Measurements from ENCODE around the gene VAMP2.

Gene VAMP2

DNA sequence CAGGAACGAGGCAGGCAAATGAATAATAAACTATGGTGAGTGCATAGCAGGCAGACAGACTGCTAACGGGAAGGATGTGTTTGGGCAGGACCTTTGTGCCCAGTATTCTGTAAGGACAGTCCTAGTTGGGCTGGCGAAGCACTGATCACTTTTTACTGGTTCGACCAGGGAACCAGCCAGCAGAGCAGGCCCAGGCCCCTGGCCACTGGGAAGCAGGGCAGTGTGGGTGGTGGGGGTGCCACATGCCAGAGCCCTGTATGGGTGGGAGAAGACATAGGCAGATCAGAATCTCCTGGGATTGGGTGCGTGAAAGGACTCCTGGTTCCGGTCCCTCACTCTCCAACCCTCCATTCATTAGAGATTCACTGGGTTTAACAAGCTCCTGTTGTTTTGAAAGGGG is 4.0 kb upstream of the VAMP2 start:
- H3K27me3 ChIP-seq (ENCODE audit: insufficient read depth, low read depth, severe bottlenecking), result no peaks in the 10 kb centered on the region
- TF ChIP-seq, protein P1, sequence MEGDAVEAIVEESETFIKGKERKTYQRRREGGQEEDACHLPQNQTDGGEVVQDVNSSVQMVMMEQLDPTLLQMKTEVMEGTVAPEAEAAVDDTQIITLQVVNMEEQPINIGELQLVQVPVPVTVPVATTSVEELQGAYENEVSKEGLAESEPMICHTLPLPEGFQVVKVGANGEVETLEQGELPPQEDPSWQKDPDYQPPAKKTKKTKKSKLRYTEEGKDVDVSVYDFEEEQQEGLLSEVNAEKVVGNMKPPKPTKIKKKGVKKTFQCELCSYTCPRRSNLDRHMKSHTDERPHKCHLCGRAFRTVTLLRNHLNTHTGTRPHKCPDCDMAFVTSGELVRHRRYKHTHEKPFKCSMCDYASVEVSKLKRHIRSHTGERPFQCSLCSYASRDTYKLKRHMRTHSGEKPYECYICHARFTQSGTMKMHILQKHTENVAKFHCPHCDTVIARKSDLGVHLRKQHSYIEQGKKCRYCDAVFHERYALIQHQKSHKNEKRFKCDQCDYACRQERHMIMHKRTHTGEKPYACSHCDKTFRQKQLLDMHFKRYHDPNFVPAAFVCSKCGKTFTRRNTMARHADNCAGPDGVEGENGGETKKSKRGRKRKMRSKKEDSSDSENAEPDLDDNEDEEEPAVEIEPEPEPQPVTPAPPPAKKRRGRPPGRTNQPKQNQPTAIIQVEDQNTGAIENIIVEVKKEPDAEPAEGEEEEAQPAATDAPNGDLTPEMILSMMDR (IDR thresholded peaks at IDR 0.05; ENCODE audit: low read depth, low read length), result no peak
- peaks cover 7% of the 10 kb centered on the region for H3K36me3 ChIP-seq
- no peak overlapping the region for H3K4me3 ChIP-seq (ENCODE audit: low read depth, low read length)
- no peak overlapping the region for H3K27ac ChIP-seq
- DNase-seq, result no peak
- no peaks in the 10 kb centered on the region for H3K9me3 ChIP-seq (ENCODE audit: severe bottlenecking)

- Histone ChIP-seq H3K27me3 (ENCODE audit: insufficient read depth, low read depth, severe bottlenecking) (no peaks in the 10 kb centered on the region), H3K4me3 (ENCODE audit: low read depth, low read length) (peak overlapping the region; percentile 82), H3K36me3 (peaks cover 21% of the 10 kb centered on the region), H3K27ac (peak overlapping the region; percentile 98), H3K9me3 (ENCODE audit: severe bottlenecking) (no peaks in the 10 kb centered on the region)
- TF ChIP-seq, protein P1 (IDR thresholded peaks at IDR 0.05; ENCODE audit: low read depth, low read length), result no peak
- no peak for DNase-seq
Measured at GRCh38 chr17:8164815-8165131, 2.0 kb upstream of the VAMP2 start.

DNA sequence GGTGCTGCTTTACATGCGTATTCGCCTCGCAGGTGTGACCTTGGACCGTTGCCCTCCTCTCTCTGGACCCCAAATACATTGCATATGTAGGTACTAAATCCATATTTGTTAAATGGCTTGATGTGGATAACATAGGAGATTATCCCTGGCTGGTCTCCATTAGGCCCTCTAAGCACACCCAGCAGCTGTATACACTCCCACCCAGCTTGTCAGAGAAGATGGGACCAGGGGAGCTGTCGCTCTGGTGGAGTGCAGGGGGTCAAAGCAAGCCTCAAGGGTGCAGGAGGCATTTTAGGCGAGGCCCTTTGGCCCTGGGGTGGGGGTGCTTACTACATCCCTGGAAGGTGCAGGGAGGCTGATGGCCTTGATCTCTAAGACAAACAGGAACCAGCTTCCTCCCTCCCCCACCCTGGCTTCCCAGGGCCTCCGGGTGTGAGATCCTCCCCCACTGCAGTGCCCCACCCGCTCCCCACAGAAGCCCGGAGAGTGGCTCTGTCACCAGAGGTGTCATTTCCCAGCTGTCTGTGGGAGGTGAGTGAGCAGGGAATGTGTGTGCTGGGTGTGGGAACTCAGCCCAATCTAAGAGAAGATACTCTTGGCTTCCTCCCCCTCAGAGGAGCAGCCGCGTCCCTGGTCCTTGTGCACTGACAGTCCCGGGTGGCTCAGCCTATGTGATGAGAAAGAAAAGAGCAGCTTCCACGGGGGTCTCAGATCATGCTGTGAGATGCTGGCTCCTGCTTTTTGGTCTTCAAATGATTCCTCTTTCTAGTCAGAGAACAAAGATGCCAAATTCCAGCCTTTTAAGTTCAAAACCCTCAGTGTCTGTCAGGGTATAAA is 1.4 kb upstream of the VAMP2 start:
- Histone ChIP-seq H3K27me3 (ENCODE audit: insufficient read depth, low read depth, severe bottlenecking) (no peaks in the 10 kb centered on the region), H3K9me3 (ENCODE audit: severe bottlenecking) (no peaks in the 10 kb centered on the region), H3K36me3 (peaks cover 27% of the 10 kb centered on the region), H3K4me3 (ENCODE audit: low read depth, low read length) (peak overlapping the region; percentile 82), H3K27ac (peak overlapping the region; percentile 98)
- DNase-seq, result peak; percentile 88
- TF ChIP-seq, protein P1 (IDR thresholded peaks at IDR 0.05; ENCODE audit: low read depth, low read length), result no peak

- TF ChIP-seq, protein P1 (IDR thresholded peaks at IDR 0.05; ENCODE audit: low read depth, low read length), result no peak
- peak overlapping the region; percentile 82 for H3K4me3 ChIP-seq (ENCODE audit: low read depth, low read length)
- DNase-seq, result peak; percentile 92
- H3K36me3 ChIP-seq, result peaks cover 31% of the 10 kb centered on the region
- H3K27me3 ChIP-seq (ENCODE audit: insufficient read depth, low read depth, severe bottlenecking), result no peaks in the 10 kb centered on the region
- no peaks in the 10 kb centered on the region for H3K9me3 ChIP-seq (ENCODE audit: severe bottlenecking)
- peak overlapping the region; percentile 98 for H3K27ac ChIP-seq
Measured at GRCh38 chr17:8162997-8163977, 539 bp upstream of the VAMP2 start.

GRCh38 chr17:8161289-8162232 is 1.2 kb downstream of the VAMP2 start:
- Histone ChIP-seq H3K4me3 (ENCODE audit: low read depth, low read length) (peak overlapping the region; percentile 95), H3K27me3 (ENCODE audit: insufficient read depth, low read depth, severe bottlenecking) (no peaks in the 10 kb centered on the region), H3K27ac (peak overlapping the region; percentile 98), H3K9me3 (ENCODE audit: severe bottlenecking) (no peaks in the 10 kb centered on the region), H3K36me3 (peaks cover 35% of the 10 kb centered on the region)
- DNase-seq, result no peak
- TF ChIP-seq, protein P1 (IDR thresholded peaks at IDR 0.05; ENCODE audit: low read depth, low read length), result no peak
